Thyroid gland (tissue), 4 donors: ENCODE data around the gene PARP1.
"Not testable (repeated sequence)": the region's sequence is repeated elsewhere in the genome, so short reads cannot be mapped to it uniquely, and the experiment has no call there.

Experiments
- CTCF ChIP-seq, 6 experiments: fragments of 200-600 bp in 3 of 6; fragments of 450-650 bp in 3 of 6; sonication (generic) in 3 of 6; IDR thresholded peaks; one replicate each; pipeline ENCODE4 v1.5.1; 2016 to 2019; ENCODE audit warnings: antibody characterized with exemption in 6 of 6, mild to moderate bottlenecking in 2 of 6, inconsistent platforms in 1 of 6, moderate library complexity in 1 of 6
- POLR2A ChIP-seq, 2 donors: fragments of 450-650 bp; IDR thresholded peaks; one replicate each; pipeline ENCODE4 v1.6.1; 2017; ENCODE audit warnings: antibody characterized with exemption in 2 of 2, mild to moderate bottlenecking in 2 of 2, moderate library complexity in 1 of 2

GRCh38 chr1:226426395-226426794 is 18.5 kb upstream of the PARP1 start:
- not testable (repeated sequence) for TF ChIP-seq CTCF, POLR2A (IDR thresholded peaks at IDR 0.05)
